ENCODE results near the gene COL27A1.

The COL27A1 gene

DNA sequence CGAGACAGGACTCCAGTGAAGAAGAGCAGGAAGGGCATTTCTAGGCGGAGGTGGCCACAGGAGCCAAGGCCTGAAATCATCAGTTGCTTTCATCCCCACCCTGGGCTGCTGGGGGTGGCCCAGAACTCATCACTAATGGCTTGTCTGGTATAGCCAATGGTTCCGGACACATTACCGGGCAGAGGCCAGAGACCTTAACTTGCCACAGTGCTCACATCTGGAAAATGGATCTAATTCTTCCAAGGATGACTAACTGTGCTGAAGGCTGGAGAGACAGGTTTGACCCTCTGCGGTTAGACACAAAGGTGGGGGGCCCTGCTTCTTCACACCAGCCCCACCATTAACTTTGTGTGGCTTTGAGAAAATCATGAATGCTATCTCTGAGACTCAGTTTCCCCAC lies 6.2 kb upstream of the COL27A1 start:
- no peak for TF ChIP-seq EZH2 (IDR thresholded peaks at IDR 0.05; ENCODE audit: borderline replicate concordance, low read depth, low read length, severe bottlenecking)
- Histone ChIP-seq H3K79me2 (ENCODE audit: insufficient read depth, low read length) (no peaks in the 10 kb centered on the region), H3K4me3 (ENCODE audit: low read depth in 1 of 2, low read length in 2 of 2) (no peak overlapping the region), H3K27me3 (ENCODE audit: insufficient read depth, low read length, poor library complexity) (no peaks in the 10 kb centered on the region), H3K9me3 (ENCODE audit: insufficient read depth, low read length, severe bottlenecking) (no peaks in the 10 kb centered on the region), H3K4me1 (ENCODE audit: insufficient read depth, low read length) (no peaks in the 10 kb centered on the region), H2AFZ (ENCODE audit: low read depth, low read length) (no peak overlapping the region), H3K36me3 (ENCODE audit: insufficient read depth, low read length) (no peaks in the 10 kb centered on the region), H4K20me1 (ENCODE audit: insufficient read depth, low read length) (no peaks in the 10 kb centered on the region), H3K27ac (ENCODE audit: low read length) (no peak overlapping the region), H3K4me2 (ENCODE audit: insufficient read depth, low read length) (no peak overlapping the region), H3K9ac (ENCODE audit: low read depth, low read length) (no peak overlapping the region)
- DNase-seq, result no peak
- ATAC-seq (ENCODE audit: insufficient read depth, low read depth), result no peak

DNA sequence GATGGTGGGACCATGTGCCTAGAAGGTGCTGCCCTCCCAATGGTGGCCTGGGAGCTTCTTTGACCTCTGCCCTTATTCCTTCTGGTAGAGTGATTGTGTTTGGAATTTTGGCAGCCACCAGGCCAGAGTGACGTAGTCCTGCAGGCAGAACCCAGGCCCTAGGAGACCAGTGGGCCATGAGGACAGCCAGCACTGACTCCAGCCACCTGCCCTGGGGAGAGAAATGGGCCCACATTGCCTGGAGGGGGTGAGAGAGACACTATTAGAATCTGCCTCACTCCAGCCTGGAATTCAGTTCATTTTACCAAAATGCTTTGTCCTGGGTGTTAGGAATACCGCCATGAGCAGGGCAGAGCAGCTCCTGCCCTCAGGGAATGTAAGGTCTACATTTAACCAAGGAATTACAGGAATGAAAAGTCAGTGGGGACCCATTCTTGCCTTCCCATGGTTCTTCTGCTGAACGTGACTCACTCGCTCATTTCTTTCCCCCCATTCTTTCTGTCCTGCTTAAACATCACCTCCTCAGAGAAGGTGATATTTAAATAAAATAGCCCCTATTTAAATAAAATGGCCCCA lies 5.5 kb upstream of the COL27A1 start:
- Histone ChIP-seq H4K20me1 (ENCODE audit: insufficient read depth, low read length) (no peaks in the 10 kb centered on the region), H2AFZ (ENCODE audit: low read depth, low read length) (no peak overlapping the region), H3K4me1 (ENCODE audit: insufficient read depth, low read length) (no peaks in the 10 kb centered on the region), H3K79me2 (ENCODE audit: insufficient read depth, low read length) (no peaks in the 10 kb centered on the region), H3K4me3 (ENCODE audit: low read depth in 1 of 2, low read length in 2 of 2) (no peak overlapping the region), H3K36me3 (ENCODE audit: insufficient read depth, low read length) (no peaks in the 10 kb centered on the region), H3K27me3 (ENCODE audit: insufficient read depth, low read length, poor library complexity) (no peaks in the 10 kb centered on the region), H3K27ac (ENCODE audit: low read length) (no peak overlapping the region), H3K9me3 (ENCODE audit: insufficient read depth, low read length, severe bottlenecking) (no peaks in the 10 kb centered on the region), H3K9ac (ENCODE audit: low read depth, low read length) (no peak overlapping the region), H3K4me2 (ENCODE audit: insufficient read depth, low read length) (no peak overlapping the region)
- no peak for ATAC-seq (ENCODE audit: insufficient read depth, low read depth)
- DNase-seq, result no peak
- no peak for TF ChIP-seq CTCF (IDR thresholded peaks at IDR 0.05; ENCODE audit: borderline replicate concordance, extremely low read depth, low read length, poor library complexity, severe bottlenecking)
- no peak for TF ChIP-seq EZH2 (IDR thresholded peaks at IDR 0.05; ENCODE audit: borderline replicate concordance, low read depth, low read length, severe bottlenecking)

DNA sequence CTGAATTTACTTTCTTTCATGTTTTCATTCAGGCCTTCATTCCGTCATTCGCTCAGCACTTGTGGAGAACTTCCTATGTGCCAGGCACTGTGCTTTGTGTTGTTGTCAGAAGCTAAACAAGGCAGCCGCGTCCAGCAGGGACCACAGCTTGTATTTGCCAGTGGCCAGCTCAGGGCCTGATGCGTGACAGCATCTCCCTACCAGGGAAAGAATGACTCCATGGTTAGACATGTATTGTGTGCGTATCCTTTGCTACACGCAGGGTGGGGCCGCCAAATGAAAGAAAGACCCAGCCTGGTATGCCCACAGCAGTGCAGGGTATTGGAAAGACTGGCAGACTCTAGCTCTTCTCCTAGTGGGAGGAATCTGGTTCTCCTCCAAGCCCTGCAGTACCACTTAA lies 4.7 kb upstream of the COL27A1 start:
- Histone ChIP-seq H3K4me1 (ENCODE audit: insufficient read depth, low read length) (peaks cover 4% of the 10 kb centered on the region; the same call in 1 of the 2 replicates), H3K9me3 (ENCODE audit: insufficient read depth, low read length, severe bottlenecking) (no peaks in the 10 kb centered on the region), H2AFZ (ENCODE audit: low read depth, low read length) (no peak overlapping the region), H3K79me2 (ENCODE audit: insufficient read depth, low read length) (no peaks in the 10 kb centered on the region), H4K20me1 (ENCODE audit: insufficient read depth, low read length) (no peaks in the 10 kb centered on the region), H3K9ac (ENCODE audit: low read depth, low read length) (no peak overlapping the region), H3K36me3 (ENCODE audit: insufficient read depth, low read length) (no peaks in the 10 kb centered on the region), H3K27me3 (ENCODE audit: insufficient read depth, low read length, poor library complexity) (no peaks in the 10 kb centered on the region), H3K4me2 (ENCODE audit: insufficient read depth, low read length) (no peak overlapping the region), H3K27ac (ENCODE audit: low read length) (no peak overlapping the region), H3K4me3 (ENCODE audit: low read depth in 1 of 2, low read length in 2 of 2) (no peak overlapping the region)
- ATAC-seq (ENCODE audit: insufficient read depth, low read depth), result no peak
- no peak for DNase-seq
- TF ChIP-seq CTCF (IDR thresholded peaks at IDR 0.05; ENCODE audit: borderline replicate concordance, extremely low read depth, low read length, poor library complexity, severe bottlenecking) (no peak), EZH2 (IDR thresholded peaks at IDR 0.05; ENCODE audit: borderline replicate concordance, low read depth, low read length, severe bottlenecking) (no peak)

DNA sequence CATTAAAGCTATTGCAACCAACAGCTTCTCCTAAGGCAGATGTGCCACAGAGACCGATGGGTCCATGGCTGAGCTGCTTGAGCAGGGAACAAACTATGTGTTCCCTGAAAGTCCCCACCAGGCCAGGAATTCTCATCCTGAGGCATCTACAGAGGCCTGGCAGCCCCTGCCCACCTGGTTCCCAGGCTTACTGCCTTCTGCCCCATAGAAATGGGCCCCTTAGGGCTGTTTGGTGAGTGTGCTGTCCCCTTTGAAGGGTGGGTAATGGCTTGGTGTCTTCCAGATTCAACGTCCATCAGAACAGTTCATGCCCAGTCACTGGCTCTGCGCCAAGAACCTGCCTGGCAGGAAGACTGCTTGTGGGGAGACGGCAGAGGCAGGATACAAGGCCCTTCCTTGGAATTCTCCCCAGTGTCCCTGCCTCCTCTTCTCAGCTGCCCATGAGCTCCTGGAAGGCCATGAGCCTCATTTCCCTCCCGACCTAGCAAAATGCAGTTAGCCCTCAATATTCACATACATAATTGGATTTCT lies 3.8 kb upstream of the COL27A1 start:
- ATAC-seq (ENCODE audit: insufficient read depth, low read depth) (no peak), DNase-seq (no peak)
- no peaks in the 10 kb centered on the region for H3K9me3 ChIP-seq (ENCODE audit: insufficient read depth, low read length, severe bottlenecking)
- peaks cover 4% of the 10 kb centered on the region; the same call in 1 of the 2 replicates for H3K4me1 ChIP-seq (ENCODE audit: insufficient read depth, low read length)
- H3K9ac ChIP-seq (ENCODE audit: low read depth, low read length), result no peak overlapping the region
- H3K27me3 ChIP-seq (ENCODE audit: insufficient read depth, low read length, poor library complexity), result no peaks in the 10 kb centered on the region
- H3K36me3 ChIP-seq (ENCODE audit: insufficient read depth, low read length), result no peaks in the 10 kb centered on the region
- H2AFZ ChIP-seq (ENCODE audit: low read depth, low read length), result no peak overlapping the region
- no peak overlapping the region for H3K27ac ChIP-seq (ENCODE audit: low read length)
- no peak overlapping the region for H3K4me3 ChIP-seq (ENCODE audit: low read depth in 1 of 2, low read length in 2 of 2)
- H3K4me2 ChIP-seq (ENCODE audit: insufficient read depth, low read length), result no peak overlapping the region
- TF ChIP-seq CTCF (IDR thresholded peaks at IDR 0.05; ENCODE audit: borderline replicate concordance, extremely low read depth, low read length, poor library complexity, severe bottlenecking) (no peak), EZH2 (IDR thresholded peaks at IDR 0.05; ENCODE audit: borderline replicate concordance, low read depth, low read length, severe bottlenecking) (no peak)
- no peaks in the 10 kb centered on the region for H3K79me2 ChIP-seq (ENCODE audit: insufficient read depth, low read length)
- H4K20me1 ChIP-seq (ENCODE audit: insufficient read depth, low read length), result no peaks in the 10 kb centered on the region
